ENCODE measurements around the gene GALR3. TPM values are rescaled to one million over a fixed set of nuclear protein-coding genes. Genes with fewer than 3 reads are reported as not detected.

The GALR3 gene
- polyA plus RNA-seq, 6 donors from 2014 or later, result not detected

DNA sequence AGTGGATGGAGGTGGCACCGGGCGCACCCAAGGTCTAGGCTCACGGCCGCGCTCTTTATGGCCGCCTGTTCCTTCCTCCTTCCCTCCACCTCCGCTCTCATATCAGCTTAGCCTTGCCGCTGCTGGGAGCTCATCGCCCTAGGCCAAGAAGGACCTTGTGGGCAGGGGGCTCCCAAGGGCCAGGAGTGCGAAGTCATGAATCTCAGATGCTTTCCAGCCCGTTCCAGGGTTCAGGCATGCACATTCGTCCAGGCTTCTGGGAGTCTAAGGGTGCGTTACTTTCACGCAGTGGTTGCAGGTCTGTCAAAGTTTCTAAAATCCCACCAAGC, 4.1 kb upstream of the GALR3 start:
- no peak for DNase-seq
- H3K27me3 Mint-ChIP-seq, result peaks cover 13 to 78% (median 36%) of the 10 kb centered on the region in 3 donors
- no peaks in the 10 kb centered on the region for H3K9me3 Mint-ChIP-seq
- no peak for ATAC-seq (ENCODE audit: low read depth in 2 of 2)
- no peak overlapping the region for H3K27ac Mint-ChIP-seq
- H3K4me1 Mint-ChIP-seq, result peaks cover 7 to 18% (median 18%) of the 10 kb centered on the region in 3 donors
- H3K36me3 Mint-ChIP-seq, result no peaks in the 10 kb centered on the region
- peak overlapping the region; percentile 34 to 80 (median 69) for H3K4me3 Mint-ChIP-seq

DNA sequence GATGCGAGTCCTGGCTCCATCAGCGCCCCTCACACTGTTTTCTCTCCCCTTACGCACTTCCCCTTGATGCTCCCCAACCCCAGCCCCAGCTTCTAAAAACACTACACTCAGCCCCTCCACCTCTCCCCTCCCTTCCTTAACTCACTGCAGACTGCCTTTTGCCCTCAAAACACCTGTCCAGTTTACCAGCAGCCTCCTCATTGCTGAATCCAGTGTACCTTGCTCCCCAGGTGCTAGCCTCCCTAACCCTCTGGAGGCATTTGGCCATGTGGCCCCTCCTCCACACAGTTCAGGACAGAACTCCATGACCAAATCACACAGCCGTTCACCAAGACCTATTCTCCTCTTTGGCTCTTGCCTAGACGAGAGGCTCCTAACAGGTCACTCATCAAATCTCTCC, 2.8 kb upstream of the GALR3 start:
- Mint-ChIP-seq H3K4me1 (peaks cover 7 to 22% (median 18%) of the 10 kb centered on the region in 3 donors), H3K27me3 (peaks cover 14 to 76% (median 38%) of the 10 kb centered on the region in 3 donors), H3K9me3 (no peaks in the 10 kb centered on the region), H3K27ac (no peak overlapping the region), H3K36me3 (no peaks in the 10 kb centered on the region), H3K4me3 (no peak overlapping the region)
- no peak for DNase-seq
- no peak for ATAC-seq (ENCODE audit: low read depth in 2 of 2)

DNA sequence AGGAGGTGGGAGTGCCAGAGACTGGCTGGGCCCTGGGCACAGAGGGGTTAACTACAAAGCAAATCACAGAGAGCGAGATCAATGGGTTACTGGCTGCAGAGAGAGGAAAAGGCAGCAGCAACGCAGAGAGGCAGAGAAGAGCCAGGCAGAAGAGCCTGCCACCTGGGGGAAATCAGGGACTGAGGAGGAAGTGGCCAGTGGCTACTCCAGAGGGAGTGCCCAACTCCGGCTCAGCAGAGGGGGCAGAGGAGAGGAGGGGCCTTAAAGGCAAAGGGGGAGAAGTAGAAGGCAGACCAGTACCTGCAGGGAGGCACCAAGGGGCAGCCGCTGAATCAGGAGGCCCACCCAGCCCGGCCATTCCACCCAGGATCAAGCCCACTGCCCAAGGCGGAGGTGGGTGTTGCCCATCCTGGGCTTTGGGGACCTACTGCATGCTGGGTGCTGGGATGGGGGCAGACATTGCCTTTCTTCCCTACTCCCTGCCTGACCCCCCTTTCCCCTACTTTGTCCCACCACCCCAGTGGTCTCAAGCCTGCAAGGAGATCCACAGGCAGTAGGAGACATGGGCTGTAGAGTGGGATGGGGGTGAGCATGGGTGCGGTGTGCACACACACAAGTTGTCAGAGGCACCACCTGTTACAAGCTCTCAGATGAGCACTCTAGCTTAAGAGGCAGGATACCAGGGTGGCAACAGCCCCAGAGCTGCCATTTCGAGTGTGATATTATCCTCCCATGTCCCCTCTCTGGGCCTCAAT, 926 bp upstream of the GALR3 start:
- H3K9me3 Mint-ChIP-seq, result no peaks in the 10 kb centered on the region
- H3K36me3 Mint-ChIP-seq, result no peaks in the 10 kb centered on the region
- H3K27ac Mint-ChIP-seq, result no peak overlapping the region
- peak overlapping the region in 2 of 8 donors; percentile 44 to 58 for H3K4me3 Mint-ChIP-seq
- no peak for DNase-seq
- ATAC-seq (ENCODE audit: low read depth in 2 of 2), result no peak
- peaks cover 7 to 23% (median 22%) of the 10 kb centered on the region in 3 donors for H3K4me1 Mint-ChIP-seq
- H3K27me3 Mint-ChIP-seq, result peaks cover 19 to 71% (median 34%) of the 10 kb centered on the region in 3 donors

DNA sequence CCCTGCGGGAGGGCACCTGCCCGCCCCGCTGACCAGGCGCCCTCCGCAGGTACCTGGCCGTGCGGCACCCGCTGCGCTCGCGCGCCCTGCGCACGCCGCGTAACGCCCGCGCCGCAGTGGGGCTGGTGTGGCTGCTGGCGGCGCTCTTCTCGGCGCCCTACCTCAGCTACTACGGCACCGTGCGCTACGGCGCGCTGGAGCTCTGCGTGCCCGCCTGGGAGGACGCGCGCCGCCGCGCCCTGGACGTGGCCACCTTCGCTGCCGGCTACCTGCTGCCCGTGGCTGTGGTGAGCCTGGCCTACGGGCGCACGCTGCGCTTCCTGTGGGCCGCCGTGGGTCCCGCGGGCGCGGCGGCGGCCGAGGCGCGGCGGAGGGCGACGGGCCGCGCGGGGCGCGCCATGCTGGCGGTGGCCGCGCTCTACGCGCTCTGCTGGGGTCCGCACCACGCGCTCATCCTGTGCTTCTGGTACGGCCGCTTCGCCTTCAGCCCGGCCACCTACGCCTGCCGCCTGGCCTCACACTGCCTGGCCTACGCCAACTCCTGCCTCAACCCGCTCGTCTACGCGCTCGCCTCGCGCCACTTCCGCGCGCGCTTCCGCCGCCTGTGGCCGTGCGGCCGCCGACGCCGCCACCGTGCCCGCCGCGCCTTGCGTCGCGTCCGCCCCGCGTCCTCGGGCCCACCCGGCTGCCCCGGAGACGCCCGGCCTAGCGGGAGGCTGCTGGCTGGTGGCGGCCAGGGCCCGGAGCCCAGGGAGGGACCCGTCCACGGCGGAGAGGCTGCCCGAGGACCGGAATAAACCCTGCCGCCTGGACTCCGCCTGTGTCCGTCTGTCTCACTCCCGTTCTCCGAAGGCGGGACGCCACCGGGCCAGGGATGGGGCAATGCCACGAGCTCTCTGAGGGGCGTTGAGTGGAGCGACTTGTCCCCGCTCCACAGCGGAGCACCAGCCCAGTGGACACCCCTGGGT, 1.8 kb downstream of the GALR3 start:
- Mint-ChIP-seq H3K4me3 (peak overlapping the region in 7 of 8 donors; percentile 25 to 84 (median 42)), H3K36me3 (peaks cover 0 to 5% of the 10 kb centered on the region in 2 donors), H3K4me1 (peaks cover 4 to 12% (median 4%) of the 10 kb centered on the region in 3 donors), H3K27me3 (peaks cover 16 to 51% (median 34%) of the 10 kb centered on the region in 3 donors), H3K9me3 (no peaks in the 10 kb centered on the region), H3K27ac (no peak overlapping the region)
- no peak for DNase-seq
- peak; percentile 14 to 28 for ATAC-seq (ENCODE audit: low read depth in 2 of 2)

DNA sequence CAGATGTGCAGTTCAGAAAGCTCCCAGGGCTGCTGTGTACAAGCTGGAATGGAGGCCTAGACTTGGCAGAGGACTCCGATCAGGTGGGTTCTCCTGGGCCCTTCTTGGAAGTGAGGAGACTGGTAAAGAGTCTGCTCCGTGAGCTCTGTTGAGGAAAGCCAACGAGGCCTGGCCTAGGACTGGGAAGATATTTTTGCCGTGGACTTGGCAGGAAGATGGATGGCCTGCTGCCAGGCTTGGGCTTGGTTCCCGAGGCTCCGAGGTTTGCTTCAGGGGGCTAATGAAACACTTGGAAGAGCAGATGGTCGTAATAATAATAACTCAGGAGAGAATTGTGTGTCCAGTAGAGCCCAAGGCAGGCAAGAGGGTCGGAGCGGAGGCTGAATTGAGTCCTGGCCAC, 3.9 kb downstream of the GALR3 start:
- peaks cover 4 to 7% (median 7%) of the 10 kb centered on the region in 3 donors for H3K4me1 Mint-ChIP-seq
- ATAC-seq (ENCODE audit: low read depth in 2 of 2) (no peak), DNase-seq (no peak)
- no peak overlapping the region for H3K4me3 Mint-ChIP-seq
- no peaks in the 10 kb centered on the region for H3K9me3 Mint-ChIP-seq
- H3K27me3 Mint-ChIP-seq, result peaks cover 12 to 31% (median 20%) of the 10 kb centered on the region in 3 donors
- H3K36me3 Mint-ChIP-seq, result peaks cover 0 to 5% of the 10 kb centered on the region in 2 donors
- H3K27ac Mint-ChIP-seq, result peak overlapping the region in 2 of 6 donors; percentile 53 to 71

DNA sequence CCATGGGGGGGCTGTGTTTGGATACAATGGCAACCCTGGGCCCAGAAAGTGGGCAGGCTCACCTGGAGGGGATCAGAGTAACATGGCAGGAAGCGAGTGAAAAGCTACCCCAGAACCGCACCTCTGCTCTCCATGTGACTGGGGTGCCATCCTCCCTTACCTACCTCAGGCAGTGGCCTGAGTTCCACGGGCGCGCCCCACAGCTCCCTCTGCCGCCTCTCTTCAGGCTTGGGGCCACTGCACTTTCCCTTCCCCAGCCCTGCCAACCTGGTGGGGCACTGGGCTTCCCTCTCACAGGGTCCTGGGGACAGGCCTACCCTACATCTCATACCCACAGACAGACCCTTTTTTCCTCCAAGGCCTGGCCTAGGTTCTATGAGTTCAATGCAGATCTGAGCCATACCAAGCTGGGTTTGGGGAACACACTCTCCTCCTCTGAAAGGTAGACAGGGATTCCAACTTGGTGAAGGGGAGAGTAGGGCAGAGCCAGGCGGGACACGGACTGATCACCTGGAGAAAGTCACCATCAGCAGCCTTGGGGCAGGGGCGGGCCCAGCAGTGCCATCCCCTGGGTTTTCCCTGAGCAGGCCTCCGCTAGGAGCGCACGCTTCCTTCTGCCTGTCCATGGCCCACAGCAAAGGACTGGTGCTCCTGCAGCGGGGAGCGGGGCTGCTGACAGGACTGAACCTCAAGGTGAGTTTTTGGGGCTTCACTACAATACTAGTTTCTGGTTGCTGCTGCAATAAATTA, 7.1 kb downstream of the GALR3 start:
- Mint-ChIP-seq H3K27ac (no peak overlapping the region), H3K9me3 (no peaks in the 10 kb centered on the region), H3K4me1 (peaks cover 2 to 7% (median 4%) of the 10 kb centered on the region in 3 donors), H3K4me3 (no peak overlapping the region), H3K36me3 (peaks cover 0 to 5% of the 10 kb centered on the region in 2 donors), H3K27me3 (peaks cover 5 to 7% (median 7%) of the 10 kb centered on the region in 3 donors)
- DNase-seq, result no peak
- no peak for ATAC-seq (ENCODE audit: low read depth in 2 of 2)

DNA sequence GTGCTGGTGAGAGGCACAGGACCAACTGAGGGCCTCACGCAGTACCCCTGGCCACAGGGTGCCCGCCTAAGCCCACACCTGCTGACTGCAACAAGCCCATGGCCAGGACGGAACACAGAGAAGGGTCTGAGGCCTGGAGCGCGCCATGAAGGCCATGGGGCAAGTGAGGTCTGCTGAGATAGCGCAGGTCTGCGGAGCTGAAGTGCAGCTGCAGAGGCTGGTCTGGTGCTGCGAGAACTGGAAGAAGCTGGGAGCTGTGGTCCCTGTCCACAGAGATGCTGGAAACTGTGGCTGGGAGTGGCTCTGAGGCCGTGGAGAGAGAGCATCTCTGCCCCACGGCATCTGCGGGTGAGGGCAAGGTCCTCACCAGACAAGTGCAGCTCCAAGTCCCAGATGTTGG, 8.3 kb downstream of the GALR3 start:
- ATAC-seq (ENCODE audit: low read depth in 2 of 2) (no peak), DNase-seq (no peak)
- Mint-ChIP-seq H3K36me3 (peaks cover 0 to 5% of the 10 kb centered on the region in 2 donors), H3K9me3 (no peaks in the 10 kb centered on the region), H3K4me1 (peaks cover 0 to 3% (median 0%) of the 10 kb centered on the region in 3 donors), H3K27ac (no peak overlapping the region), H3K27me3 (no peaks in the 10 kb centered on the region), H3K4me3 (no peak overlapping the region)

DNA sequence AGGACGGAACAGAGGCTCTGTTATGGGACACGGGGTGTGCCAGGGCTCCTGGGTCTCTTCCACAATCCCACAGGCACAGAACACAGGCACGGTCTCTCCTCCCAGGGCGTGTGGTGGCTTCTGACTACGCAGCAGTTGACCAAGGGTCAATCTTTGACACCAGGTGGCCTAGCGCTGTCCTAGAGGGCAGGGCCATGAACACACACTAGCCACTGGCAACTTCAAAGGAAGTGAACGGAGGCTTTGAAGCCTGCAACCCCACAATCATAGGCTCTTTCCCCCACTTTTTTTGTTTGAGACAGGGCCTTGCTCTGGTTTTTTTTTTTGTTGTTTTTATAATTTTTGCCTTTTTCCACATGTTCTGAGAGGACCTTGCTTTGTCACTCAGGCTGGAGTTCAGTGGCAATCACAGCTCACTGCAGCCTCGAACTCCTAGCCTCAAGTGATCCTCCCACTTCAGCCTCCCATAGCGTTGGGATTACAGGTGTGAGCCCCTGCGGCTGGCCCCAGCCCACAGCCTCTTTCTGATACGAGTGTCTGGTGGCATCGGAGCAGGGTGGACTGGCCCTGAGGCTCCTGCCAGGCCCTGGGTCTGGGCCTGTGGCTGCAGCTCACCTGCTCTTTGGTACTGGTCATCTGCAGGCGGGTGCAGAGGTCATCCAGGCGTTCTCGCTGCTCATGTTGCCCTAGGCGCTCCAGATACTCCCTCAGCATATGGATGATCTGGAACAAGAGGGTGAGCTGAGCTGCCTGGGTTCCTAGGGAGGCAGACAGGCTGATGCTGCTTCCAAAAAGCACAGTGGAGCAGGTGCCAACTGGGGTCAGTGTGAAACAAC, 9.1 kb downstream of the GALR3 start:
- ATAC-seq (ENCODE audit: low read depth in 2 of 2) (no peak), DNase-seq (no peak)
- Mint-ChIP-seq H3K27me3 (no peaks in the 10 kb centered on the region), H3K36me3 (peaks cover 0 to 5% of the 10 kb centered on the region in 2 donors), H3K27ac (no peak overlapping the region), H3K4me1 (peaks cover 0 to 3% (median 0%) of the 10 kb centered on the region in 3 donors), H3K4me3 (peak overlapping the region in 1 of 8 donors; percentile 42), H3K9me3 (no peaks in the 10 kb centered on the region)

DNA sequence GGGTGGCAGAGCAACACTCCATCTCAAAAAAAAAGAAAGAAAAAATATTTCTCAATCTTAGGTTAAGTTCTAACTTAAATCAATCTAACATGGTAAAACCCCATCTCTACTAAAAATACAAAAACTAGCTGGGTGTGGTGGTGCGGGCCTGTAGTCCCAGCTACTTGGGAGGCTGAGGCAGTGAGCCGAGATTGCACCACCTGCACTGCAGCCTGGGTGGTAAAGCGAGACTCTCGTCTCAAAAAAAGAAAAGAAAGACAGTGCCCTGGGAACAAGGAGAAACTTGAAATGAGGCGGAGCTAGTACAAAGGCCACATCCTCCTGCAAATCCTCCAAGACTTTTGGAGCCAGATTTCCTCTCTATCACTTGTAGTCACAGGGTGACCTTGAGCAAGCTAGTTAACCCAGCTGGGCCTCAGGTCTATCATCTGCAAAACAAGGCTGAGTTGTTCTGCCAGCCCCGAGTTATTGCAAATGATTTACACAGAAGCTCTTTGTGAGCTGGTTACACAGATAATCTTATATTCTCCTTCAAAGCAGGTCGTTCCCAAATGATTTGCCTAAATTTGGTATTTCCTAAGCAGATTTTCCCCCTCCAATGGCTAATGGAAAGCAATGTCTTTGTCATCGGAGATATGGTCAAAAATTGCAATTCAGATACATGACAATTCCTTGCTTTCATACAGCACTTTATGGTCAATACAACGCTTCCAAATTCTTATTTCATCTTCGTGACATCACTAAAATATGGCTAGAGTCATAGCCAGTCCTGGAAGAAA, 19.0 kb downstream of the GALR3 start:
- DNase-seq, result no peak
- Mint-ChIP-seq H3K4me1 (peaks cover 7 to 28% (median 13%) of the 10 kb centered on the region in 3 donors), H3K4me3 (peak overlapping the region in 7 of 8 donors; percentile 60 to 91 (median 79)), H3K27ac (peak overlapping the region in 2 of 6 donors; percentile 3 to 82), H3K27me3 (no peaks in the 10 kb centered on the region), H3K36me3 (no peaks in the 10 kb centered on the region), H3K9me3 (no peaks in the 10 kb centered on the region)
- ATAC-seq (ENCODE audit: low read depth in 2 of 2), result no peak

DNA sequence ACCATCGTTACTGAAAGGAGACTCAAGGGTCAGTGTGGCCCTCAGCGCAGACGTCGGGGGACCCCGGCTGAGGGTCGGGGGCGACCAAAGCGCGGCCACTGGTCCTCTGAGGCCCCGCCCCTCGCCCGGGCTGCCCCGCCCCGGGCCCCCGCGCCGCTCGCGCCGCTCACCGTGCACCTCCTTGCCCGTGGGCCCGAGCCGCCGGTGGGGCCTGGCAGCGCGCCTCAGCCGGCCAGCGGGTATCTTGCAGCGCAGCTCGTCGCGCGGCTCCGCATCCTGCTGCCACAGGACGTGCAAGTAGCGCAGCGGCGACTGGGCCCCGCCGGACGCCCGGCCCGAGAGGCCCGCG, 20.5 kb downstream of the GALR3 start:
- DNase-seq (no peak), ATAC-seq (ENCODE audit: low read depth in 2 of 2) (peak; percentile 29 to 34)
- H3K27ac Mint-ChIP-seq, result peak overlapping the region in 4 of 6 donors; percentile 65 to 93 (median 82)
- no peaks in the 10 kb centered on the region for H3K27me3 Mint-ChIP-seq
- peaks cover 0 to 2% (median 0%) of the 10 kb centered on the region in 7 donors for H3K9me3 Mint-ChIP-seq
- H3K36me3 Mint-ChIP-seq, result no peaks in the 10 kb centered on the region
- H3K4me3 Mint-ChIP-seq, result peak overlapping the region; percentile 82 to 95 (median 88)
- peaks cover 14 to 36% (median 23%) of the 10 kb centered on the region in 3 donors for H3K4me1 Mint-ChIP-seq

DNA sequence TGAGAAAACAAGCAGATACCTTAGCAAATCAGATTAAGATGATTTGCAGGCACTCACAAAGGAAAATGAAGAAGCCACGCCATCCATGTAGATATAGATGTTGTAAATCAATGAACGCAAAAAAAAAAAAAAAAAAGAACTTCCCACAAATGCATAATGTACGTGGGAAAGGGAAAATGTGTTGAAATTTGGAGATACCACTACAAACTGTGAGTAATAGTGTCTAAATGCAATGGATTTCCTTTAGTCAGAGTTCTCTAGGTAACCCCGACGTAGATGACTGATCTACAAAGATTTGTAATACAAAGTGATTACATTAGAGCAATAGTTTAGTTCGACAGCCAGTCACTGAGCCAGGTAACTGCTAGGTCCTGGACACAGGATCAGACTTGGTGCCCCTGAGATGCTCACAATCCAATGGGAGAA, 21.7 kb downstream of the GALR3 start:
- ATAC-seq (ENCODE audit: low read depth in 2 of 2) (no peak), DNase-seq (no peak)
- Mint-ChIP-seq H3K36me3 (no peaks in the 10 kb centered on the region), H3K4me3 (peak overlapping the region; percentile 82 to 95 (median 89)), H3K27ac (peak overlapping the region; percentile 51 to 92 (median 84)), H3K9me3 (peaks cover 0 to 3% (median 0%) of the 10 kb centered on the region in 7 donors), H3K4me1 (peaks cover 23 to 46% (median 35%) of the 10 kb centered on the region in 3 donors), H3K27me3 (no peaks in the 10 kb centered on the region)

DNA sequence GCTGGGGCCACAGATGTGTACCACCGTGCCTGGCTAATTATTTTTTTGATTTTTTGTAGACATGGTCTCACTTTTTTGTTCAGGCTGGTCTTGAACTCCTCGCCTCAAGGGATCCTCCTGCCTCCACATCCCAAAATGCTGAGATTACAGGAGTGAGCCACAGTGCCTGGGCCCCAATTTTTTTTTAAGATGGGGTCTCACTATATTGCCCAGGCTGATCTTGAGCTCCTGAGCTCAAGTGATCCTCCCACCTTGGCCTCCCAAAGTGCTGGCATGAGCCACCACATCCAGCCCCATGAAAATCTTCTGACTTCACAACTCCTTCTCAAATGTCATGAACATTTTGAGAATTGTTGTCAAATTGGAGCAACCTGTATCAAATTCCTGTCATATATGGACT, 23.3 kb downstream of the GALR3 start:
- ATAC-seq (ENCODE audit: low read depth in 2 of 2) (no peak), DNase-seq (no peak)
- Mint-ChIP-seq H3K4me3 (peak overlapping the region in 4 of 8 donors; percentile 32 to 88 (median 53)), H3K27ac (no peak overlapping the region), H3K27me3 (no peaks in the 10 kb centered on the region), H3K9me3 (peaks cover 0 to 3% (median 0%) of the 10 kb centered on the region in 7 donors), H3K4me1 (peaks cover 29 to 58% (median 45%) of the 10 kb centered on the region in 3 donors), H3K36me3 (no peaks in the 10 kb centered on the region)

Data from naive B cell (primary cell).